A549 treated with dexamethasone at 1 μM for 4 hours (cell line): ENCODE measurements around the gene CPT2. TPM values are rescaled to one million over a fixed set of nuclear protein-coding genes. Genes with fewer than 3 reads are reported as not detected.

Source experiments
- total RNA-seq: library from RNA; stranded (reverse); fragments of 200-300 nt; extraction: Qiagen RNA extraction; gene quantifications from 5 replicates; pipeline ENCODE4 v1.2.3, GENCODE V29; 2022

CPT2 gene
- 7.7 to 9.6 TPM (median 9.1 TPM) in 5 replicates for total RNA-seq

GRCh38 chr1:53196485-53197290 is at the start of gene CPT2:
TSS of gene CPT2 (plus strand) at chr1:53196824. CDS start at chr1:53196944, 120 bp downstream.

GRCh38 chr1:53220171-53220961 is 23.7 kb downstream of the CPT2 start, which contains the start of gene CZIB:
TSS of gene CZIB (minus strand) at chr1:53220634. CDS start at chr1:53220575, 59 bp downstream.

GRCh38 chr1:53238197-53239155 is 41.9 kb downstream of the CPT2 start, which contains the start of gene MAGOH:
TSS of gene MAGOH (minus strand) at chr1:53238518. CDS start at chr1:53238448, 70 bp downstream.

Other genes with a start within 250 kb of the CPT2 start
- gene PODN, start 134.6 kb upstream of the CPT2 start, total RNA-seq = 0.04 TPM in 1 of 5 replicates, not detected in the others
- gene SLC1A7, start 54.2 kb upstream of the CPT2 start, total RNA-seq = 0.04 TPM in 1 of 5 replicates, not detected in the others
- gene CZIB, start 23.8 kb downstream of the CPT2 start, total RNA-seq = 28.3 to 30.5 TPM (median 30.3 TPM) in 5 replicates
- gene MAGOH, start 41.7 kb downstream of the CPT2 start, total RNA-seq = 62.1 to 116 TPM (median 64.8 TPM) in 5 replicates
- 26.3 to 38.2 TPM (median 34.2 TPM) in 5 replicates for gene LRP8, start 131.2 kb downstream of the CPT2 start, total RNA-seq